Activated CD4-positive, alpha-beta memory T cell treated with anti-CD3 and anti-CD28 coated beads for 36 hours (primary cell): ENCODE results near the gene MDFIC. TPM values are rescaled to one million over a fixed set of nuclear protein-coding genes. Genes with fewer than 3 reads are reported as not detected.
A peak's percentile ranks its signal among the peaks of the same experiment; 100 is the strongest.

Experiments
- CTCF ChIA-PET: fragments of 350-600 bp; sonication (Branson Sonifier 250); formaldehyde crosslinking; loops from one replicate; lab custom pipeline; 2021; ENCODE audit warnings: antibody characterized with exemption, inconsistent platforms; lab: Charles Lee
- POLR2A ChIA-PET: fragments of 350-600 bp; sonication (Branson Sonifier 250); formaldehyde crosslinking; loops from one replicate; lab custom pipeline; 2021; ENCODE audit warnings: antibody characterized with exemption; lab: Charles Lee
- DNase-seq: peaks from one replicate; pipeline ENCODE4 v3.0.0-alpha.2; 2020
- H3K27ac Mint-ChIP-seq: one replicate; pipeline ENCODE4 v1.8.0; 2021; ENCODE audit warnings: mixed read lengths
- H3K27me3 Mint-ChIP-seq: one replicate; pipeline ENCODE4 v1.8.0; 2021; ENCODE audit warnings: mixed read lengths
- H3K36me3 Mint-ChIP-seq: one replicate; pipeline ENCODE4 v1.8.0; 2021; ENCODE audit warnings: mixed read lengths
- H3K4me1 Mint-ChIP-seq: one replicate; pipeline ENCODE4 v1.8.0; 2021; ENCODE audit warnings: low read depth, mixed read lengths
- H3K4me3 Mint-ChIP-seq: one replicate; pipeline ENCODE4 v1.8.0; 2021; ENCODE audit warnings: mild to moderate bottlenecking, mixed read lengths
- H3K9me3 Mint-ChIP-seq: one replicate; pipeline ENCODE4 v1.8.0; 2021; ENCODE audit warnings: mixed read lengths
- intact Hi-C: fragments of 100-400 bp; cut with micrococcal nuclease; formaldehyde crosslinking; loops from one replicate; pipeline ENCODE4 v1.15.1; 2023
- total RNA-seq, 2 experiments: library from RNA; stranded (reverse); gene quantifications; one replicate each; pipeline ENCODE4 v1.2.3, GENCODE V29; 2021

MDFIC gene
- total RNA-seq, 2 experiments from 2014 or later: 78.0 to 82.3 TPM

DNA sequence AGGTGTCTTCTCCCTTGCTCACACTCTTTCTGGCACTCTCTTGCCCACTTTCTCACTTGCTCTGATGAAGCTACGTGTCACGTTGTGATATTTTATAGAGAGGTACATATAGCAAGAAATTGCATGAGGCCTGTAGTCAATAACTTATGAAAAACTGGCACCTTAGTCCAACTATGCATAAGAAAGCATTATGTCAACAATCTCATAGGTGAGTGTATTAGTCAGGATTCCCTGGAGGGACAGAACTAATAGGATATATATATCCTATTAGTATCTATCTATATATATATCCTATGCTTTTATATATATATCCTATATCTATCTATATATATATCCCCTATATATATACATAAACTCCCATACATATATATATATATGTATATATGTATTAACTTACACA lies 18.8 kb upstream of the MDFIC start:
- H3K4me1 Mint-ChIP-seq: no peaks in the 10 kb centered on the region
- H3K36me3 Mint-ChIP-seq: no peaks in the 10 kb centered on the region
- no peaks in the 10 kb centered on the region for H3K27me3 Mint-ChIP-seq
- CTCF ChIA-PET: no interaction called here
- H3K4me3 Mint-ChIP-seq: no peak overlapping the region
- no peaks in the 10 kb centered on the region for H3K9me3 Mint-ChIP-seq
- POLR2A ChIA-PET: no interaction called here
- intact Hi-C loops: no loop called here
- no peak overlapping the region for H3K27ac Mint-ChIP-seq
- DNase-seq: no peak

GRCh38 chr7:114910787-114911186 lies 11.1 kb upstream of the MDFIC start:
- Mint-ChIP-seq H3K4me3 (no peak overlapping the region), H3K9me3 (no peaks in the 10 kb centered on the region), H3K36me3 (no peaks in the 10 kb centered on the region), H3K4me1 (peaks cover 7% of the 10 kb centered on the region), H3K27ac (no peak overlapping the region), H3K27me3 (no peaks in the 10 kb centered on the region)
- intact Hi-C loops: no loop called here
- no peak for DNase-seq
- ChIA-PET POLR2A (no interaction called here), CTCF (interaction anchor here (0.6 kb wide), 1 partner anchor 1262 kb away, joined by 3 read pairs; no protein-coding TSS in a partner anchor)

GRCh38 chr7:114911411-114911810 lies 10.5 kb upstream of the MDFIC start:
- ChIA-PET CTCF (no interaction called here), POLR2A (no interaction called here)
- no peak overlapping the region for H3K4me3 Mint-ChIP-seq
- intact Hi-C loops: no loop called here
- no peaks in the 10 kb centered on the region for H3K27me3 Mint-ChIP-seq
- no peaks in the 10 kb centered on the region for H3K36me3 Mint-ChIP-seq
- no peak for DNase-seq
- no peaks in the 10 kb centered on the region for H3K9me3 Mint-ChIP-seq
- H3K27ac Mint-ChIP-seq: no peak overlapping the region
- peaks cover 13% of the 10 kb centered on the region for H3K4me1 Mint-ChIP-seq

GRCh38 chr7:114916261-114916892 lies 5.5 kb upstream of the MDFIC start:
- no peaks in the 10 kb centered on the region for H3K27me3 Mint-ChIP-seq
- POLR2A ChIA-PET: interaction anchor here (2.5 to 3.2 kb wide), 2 partner anchors 13 to 83 kb away, joined by 9 to 32 read pairs; no protein-coding TSS in a partner anchor
- peak overlapping the region; percentile 90 for H3K27ac Mint-ChIP-seq
- DNase-seq: peak; percentile 69
- intact Hi-C loops: loop anchor here (1.0 to 5.0 kb wide), 6 partner anchors 15 to 315 kb away; no protein-coding TSS in a partner anchor
- no peaks in the 10 kb centered on the region for H3K9me3 Mint-ChIP-seq
- H3K4me3 Mint-ChIP-seq: peak overlapping the region; percentile 38
- H3K4me1 Mint-ChIP-seq: peaks cover 57% of the 10 kb centered on the region
- no peaks in the 10 kb centered on the region for H3K36me3 Mint-ChIP-seq
- CTCF ChIA-PET: interaction anchor here (0.6 to 2.0 kb wide), 3 partner anchors 9 to 1222 kb away, joined by 3 to 5 read pairs (median 3); no protein-coding TSS in a partner anchor

DNA sequence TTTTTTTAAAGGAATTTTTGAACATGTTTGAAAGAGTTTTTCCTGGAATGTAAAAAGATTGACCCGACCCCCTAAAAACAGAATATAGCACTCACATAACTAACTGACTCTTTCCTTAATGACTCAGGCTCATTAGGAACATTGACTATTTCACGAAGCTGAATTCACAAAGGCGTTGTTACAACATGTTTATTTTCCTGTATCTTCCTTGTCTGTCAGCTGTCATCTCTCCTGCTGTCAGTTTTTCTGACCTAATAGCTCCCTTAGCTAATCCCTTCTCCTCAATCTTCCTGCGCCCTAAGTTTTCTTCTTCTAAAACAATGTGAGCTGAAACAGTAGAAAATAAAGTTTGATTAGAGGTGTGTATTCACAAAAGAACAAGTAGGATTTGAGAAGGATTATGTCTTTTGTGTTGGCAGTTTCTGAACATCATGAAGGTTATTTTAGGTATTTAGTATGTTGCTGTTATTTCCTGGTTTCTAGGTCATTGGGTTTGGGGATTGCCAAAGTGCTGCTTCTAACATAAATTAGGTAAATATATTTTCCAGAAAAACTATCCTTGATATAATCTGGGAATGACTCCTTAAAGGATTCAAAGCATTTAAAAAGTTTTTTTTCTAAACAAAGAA lies 4.6 kb upstream of the MDFIC start:
- ChIA-PET POLR2A (interaction anchor here (2.5 to 3.2 kb wide), 2 partner anchors 12 to 84 kb away, joined by 9 to 32 read pairs; no protein-coding TSS in a partner anchor), CTCF (interaction anchor here (1.0 to 2.0 kb wide), 3 partner anchors 8 to 51 kb away, joined by 4 to 9 read pairs (median 5); no protein-coding TSS in a partner anchor)
- Mint-ChIP-seq H3K9me3 (no peaks in the 10 kb centered on the region), H3K36me3 (peaks cover 6% of the 10 kb centered on the region), H3K4me3 (peak overlapping the region; percentile 38), H3K27ac (peak overlapping the region; percentile 90), H3K27me3 (no peaks in the 10 kb centered on the region), H3K4me1 (peaks cover 61% of the 10 kb centered on the region)
- no peak for DNase-seq
- intact Hi-C loops: loop anchor here (5.0 kb wide), 1 partner anchor 200 kb away; no protein-coding TSS in a partner anchor

GRCh38 chr7:114919587-114919986 lies 2.3 kb upstream of the MDFIC start:
- DNase-seq: peak; percentile 34
- H3K9me3 Mint-ChIP-seq: no peaks in the 10 kb centered on the region
- ChIA-PET CTCF (no interaction called here), POLR2A (interaction anchor here (1.2 to 5.1 kb wide), 2 partner anchors 13 to 30 kb away, joined by 4 to 26 read pairs; no protein-coding TSS in a partner anchor)
- no peak overlapping the region for H3K4me3 Mint-ChIP-seq
- peaks cover 10% of the 10 kb centered on the region for H3K36me3 Mint-ChIP-seq
- peaks cover 64% of the 10 kb centered on the region for H3K4me1 Mint-ChIP-seq
- peak overlapping the region; percentile 66 for H3K27ac Mint-ChIP-seq
- no peaks in the 10 kb centered on the region for H3K27me3 Mint-ChIP-seq
- intact Hi-C loops: loop anchor here (5.0 kb wide), 1 partner anchor 202 kb away; no protein-coding TSS in a partner anchor

- Mint-ChIP-seq H3K4me3 (peak overlapping the region; percentile 87), H3K27me3 (no peaks in the 10 kb centered on the region), H3K27ac (peak overlapping the region; percentile 93), H3K36me3 (peaks cover 13% of the 10 kb centered on the region), H3K4me1 (peaks cover 64% of the 10 kb centered on the region), H3K9me3 (no peaks in the 10 kb centered on the region)
- intact Hi-C loops: loop anchor here (2.0 to 10.0 kb wide), 4 partner anchors 57 to 1289 kb away; partner anchors contain the start of gene TES
- ChIA-PET POLR2A (interaction anchor here (1.3 to 5.1 kb wide), 3 partner anchors 11 to 96 kb away, joined by 3 to 26 read pairs (median 10); no protein-coding TSS in a partner anchor), CTCF (interaction anchor here (1.0 to 1.4 kb wide), 3 partner anchors 11 to 57 kb away, joined by 4 to 6 read pairs (median 6); no protein-coding TSS in a partner anchor)
- DNase-seq: peak; percentile 63
These were observed 266 bp upstream of the MDFIC start for GRCh38 chr7:114921631-114922025.

- Mint-ChIP-seq H3K36me3 (peaks cover 13% of the 10 kb centered on the region), H3K4me1 (peaks cover 58% of the 10 kb centered on the region), H3K27me3 (no peaks in the 10 kb centered on the region), H3K27ac (peak overlapping the region; percentile 93), H3K4me3 (peak overlapping the region; percentile 87), H3K9me3 (no peaks in the 10 kb centered on the region)
- peak; percentile 70 for DNase-seq
- intact Hi-C loops: loop anchor here (1.0 to 10.0 kb wide), 6 partner anchors 8 to 1288 kb away; partner anchors contain the start of gene TES
- CTCF ChIA-PET: interaction anchor here (0.6 to 3.6 kb wide), 5 partner anchors 17 to 294 kb away, joined by 3 to 21 read pairs (median 7); no protein-coding TSS in a partner anchor
- POLR2A ChIA-PET: interaction anchor here (0.6 to 5.1 kb wide), 13 partner anchors 10 to 121 kb away, joined by 3 to 26 read pairs (median 3); no protein-coding TSS in a partner anchor
These were observed 933 bp downstream of the MDFIC start for GRCh38 chr7:114922652-114923402.

DNA sequence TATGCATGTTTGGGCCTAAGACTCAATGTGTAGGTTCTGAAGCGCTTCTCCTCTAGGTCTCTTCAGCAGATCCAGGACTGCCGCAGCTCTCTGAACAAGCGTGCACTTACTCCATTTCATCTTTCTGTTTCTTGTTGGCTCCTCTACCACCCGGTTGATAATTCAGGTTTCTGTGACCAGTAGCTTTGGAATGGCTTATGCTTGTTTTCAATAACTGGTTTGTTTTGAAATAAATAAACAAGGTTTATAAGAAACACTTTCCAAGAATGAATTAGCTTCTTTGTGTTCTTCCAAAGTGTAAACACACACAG lies 1.5 kb downstream of the MDFIC start:
- H3K36me3 Mint-ChIP-seq: peaks cover 13% of the 10 kb centered on the region
- intact Hi-C loops: loop anchor here (1.0 to 10.0 kb wide), 6 partner anchors 8 to 1287 kb away; partner anchors contain the start of gene TES
- no peak for DNase-seq
- H3K27me3 Mint-ChIP-seq: no peaks in the 10 kb centered on the region
- H3K9me3 Mint-ChIP-seq: no peaks in the 10 kb centered on the region
- H3K4me1 Mint-ChIP-seq: peaks cover 53% of the 10 kb centered on the region
- H3K27ac Mint-ChIP-seq: peak overlapping the region; percentile 93
- POLR2A ChIA-PET: interaction anchor here (0.6 to 5.1 kb wide), 13 partner anchors 9 to 125 kb away, joined by 3 to 26 read pairs (median 3); no protein-coding TSS in a partner anchor
- peak overlapping the region; percentile 87 for H3K4me3 Mint-ChIP-seq
- CTCF ChIA-PET: interaction anchor here (0.6 to 3.6 kb wide), 5 partner anchors 16 to 293 kb away, joined by 3 to 21 read pairs (median 7); no protein-coding TSS in a partner anchor

- Mint-ChIP-seq H3K36me3 (peaks cover 13% of the 10 kb centered on the region), H3K4me3 (peak overlapping the region; percentile 87), H3K9me3 (no peaks in the 10 kb centered on the region), H3K27ac (peak overlapping the region; percentile 93), H3K27me3 (no peaks in the 10 kb centered on the region), H3K4me1 (peaks cover 46% of the 10 kb centered on the region)
- ChIA-PET CTCF (interaction anchor here (1.0 to 3.6 kb wide), 9 partner anchors 8 to 84 kb away, joined by 3 to 21 read pairs (median 5); no protein-coding TSS in a partner anchor), POLR2A (interaction anchor here (0.9 to 5.1 kb wide), 7 partner anchors 8 to 126 kb away, joined by 3 to 26 read pairs (median 6); no protein-coding TSS in a partner anchor)
- DNase-seq: no peak
- intact Hi-C loops: loop anchor here (10.0 kb wide), 1 partner anchor 839 kb away; no protein-coding TSS in a partner anchor
These were observed 2.3 kb downstream of the MDFIC start for GRCh38 chr7:114924038-114924712.
